Mesothelial cell of epicardium (in vitro differentiated cells): Measurements from ENCODE around the gene PDE4D. TPM values are rescaled to one million over a fixed set of nuclear protein-coding genes. Genes with fewer than 3 reads are reported as not detected.

ENCODE experiments used
- DNase-seq, 2 experiments: peaks; one replicate each; pipeline ENCODE4 v3.0.0; 2021; ENCODE audit warnings: low spot score in 2 of 2; ENCODE audit not compliant: unreplicated experiment in 2 of 2
- H3K27ac Mint-ChIP-seq: 2 replicates; pipeline ENCODE4 v1.8.0; 2021; ENCODE audit warnings: mixed read lengths
- H3K27me3 Mint-ChIP-seq: 2 replicates; pipeline ENCODE4 v1.8.0; 2021; ENCODE audit warnings: low read depth, mixed read lengths
- H3K36me3 Mint-ChIP-seq: 2 replicates; pipeline ENCODE4 v1.8.0; 2021; ENCODE audit warnings: mixed read lengths
- H3K4me1 Mint-ChIP-seq: 2 replicates; pipeline ENCODE4 v1.8.0; 2021; ENCODE audit warnings: mixed read lengths
- H3K4me3 Mint-ChIP-seq: 2 replicates; pipeline ENCODE4 v1.8.0; 2021; ENCODE audit warnings: mild to moderate bottlenecking, moderate library complexity, mixed read lengths
- H3K9me3 Mint-ChIP-seq: 2 replicates; pipeline ENCODE4 v1.8.0; 2021; ENCODE audit warnings: mixed read lengths
- CTCF ChIP-seq: fragments of 200-600 bp; sonication (generic); IDR thresholded peaks from one replicate; pipeline ENCODE4 v1.5.0; 2021; ENCODE audit warnings: antibody characterized with exemption; ENCODE audit not compliant: unreplicated experiment
- total RNA-seq: library from RNA; stranded (reverse); gene quantifications from 3 replicates; pipeline ENCODE4 v1.2.1, GENCODE V29; 2021

PDE4D gene
- total RNA-seq, 1 donor from 2014 or later: 105 TPM

- no peak for DNase-seq
- H3K4me3 Mint-ChIP-seq: no peak overlapping the region
- H3K36me3 Mint-ChIP-seq: peaks cover 9% of the 10 kb centered on the region
- no peak for TF ChIP-seq CTCF
- H3K27me3 Mint-ChIP-seq: no peaks in the 10 kb centered on the region
- H3K9me3 Mint-ChIP-seq: no peaks in the 10 kb centered on the region
- peaks cover 38% of the 10 kb centered on the region for H3K4me1 Mint-ChIP-seq
- H3K27ac Mint-ChIP-seq: no peak overlapping the region
Observed at GRCh38 chr5:59462956-59463355, 430.6 kb downstream of the PDE4D start.

- Mint-ChIP-seq H3K4me1 (peaks cover 24% of the 10 kb centered on the region), H3K27ac (no peak overlapping the region), H3K27me3 (no peaks in the 10 kb centered on the region), H3K9me3 (peaks cover 12% of the 10 kb centered on the region), H3K36me3 (peaks cover 29% of the 10 kb centered on the region), H3K4me3 (no peak overlapping the region)
- no peak for DNase-seq
- TF ChIP-seq CTCF: no peak
Observed at GRCh38 chr5:59460368-59461153, 433.0 kb downstream of the PDE4D start.

GRCh38 chr5:59458966-59459729, 434.4 kb downstream of the PDE4D start:
- TF ChIP-seq CTCF: no peak
- Mint-ChIP-seq H3K4me3 (no peak overlapping the region), H3K27ac (no peak overlapping the region), H3K27me3 (no peaks in the 10 kb centered on the region), H3K36me3 (peaks cover 35% of the 10 kb centered on the region), H3K9me3 (peaks cover 20% of the 10 kb centered on the region), H3K4me1 (peaks cover 17% of the 10 kb centered on the region)
- no peak for DNase-seq

- peaks cover 40% of the 10 kb centered on the region for H3K36me3 Mint-ChIP-seq
- no peak for DNase-seq
- H3K27me3 Mint-ChIP-seq: no peaks in the 10 kb centered on the region
- H3K4me3 Mint-ChIP-seq: no peak overlapping the region
- H3K9me3 Mint-ChIP-seq: peaks cover 24% of the 10 kb centered on the region
- no peak for TF ChIP-seq CTCF
- peaks cover 14% of the 10 kb centered on the region for H3K4me1 Mint-ChIP-seq
- H3K27ac Mint-ChIP-seq: no peak overlapping the region
Observed at GRCh38 chr5:59458321-59458720, 435.2 kb downstream of the PDE4D start.

GRCh38 chr5:59449905-59450644, 443.5 kb downstream of the PDE4D start:
- no peak for TF ChIP-seq CTCF
- no peak overlapping the region for H3K27ac Mint-ChIP-seq
- no peak for DNase-seq
- H3K36me3 Mint-ChIP-seq: peaks cover 30% of the 10 kb centered on the region
- peaks cover 7% of the 10 kb centered on the region for H3K4me1 Mint-ChIP-seq
- no peaks in the 10 kb centered on the region for H3K27me3 Mint-ChIP-seq
- peaks cover 10% of the 10 kb centered on the region for H3K9me3 Mint-ChIP-seq
- H3K4me3 Mint-ChIP-seq: no peak overlapping the region
